ENCODE data around the gene HSP90B1.

- TF ChIP-seq CTCF (IDR thresholded peaks at IDR 0.05): no peak
- TF ChIP-seq POLR2A (IDR thresholded peaks at IDR 0.05): no peak
Observed at GRCh38 chr12:103924761-103925641, 5.2 kb upstream of the HSP90B1 start.

Data from heart left ventricle (tissue), 13 donors.